Loucy (cell line): ENCODE measurements around the gene CERS4.
"Not testable (repeated sequence)": the region's sequence is repeated elsewhere in the genome, so short reads cannot be mapped to it uniquely, and the experiment has no call there.

Experiments
- H2AFZ ChIP-seq: fragments of 200-600 bp; sonication (generic); 2 replicates; pipeline ENCODE4 v1.6.0; 2016; ENCODE audit warnings: antibody characterized with exemption, mild to moderate bottlenecking, low read length, moderate library complexity
- H3F3A ChIP-seq: fragments of 200-600 bp; 2 replicates; pipeline ENCODE4 v1.6.0; 2016; ENCODE audit warnings: antibody characterized with exemption, low read depth, mild to moderate bottlenecking
- H3K27me3 ChIP-seq: fragments of 200-600 bp; sonication (generic); 2 replicates; pipeline ENCODE4 v1.6.1; 2014; ENCODE audit warnings: low read length, mild to moderate bottlenecking; ENCODE audit not compliant: insufficient read depth, poor library complexity, severe bottlenecking
- H3K36me3 ChIP-seq: fragments of 200-600 bp; sonication (generic); 2 replicates; pipeline ENCODE4 v1.6.1; 2016; ENCODE audit warnings: low read length; ENCODE audit not compliant: insufficient read depth
- H3K4me1 ChIP-seq: fragments of 200-600 bp; sonication (generic); 2 replicates; pipeline ENCODE4 v1.5.1; 2014; ENCODE audit warnings: low read length, mild to moderate bottlenecking; ENCODE audit not compliant: insufficient read depth, poor library complexity, severe bottlenecking
- H3K4me2 ChIP-seq: fragments of 200-600 bp; sonication (generic); 2 replicates; pipeline ENCODE4 v1.6.0; 2014; ENCODE audit warnings: antibody characterized with exemption, low read length, low read depth, mild to moderate bottlenecking; ENCODE audit not compliant: poor library complexity, severe bottlenecking
- H3K4me3 ChIP-seq: fragments of 200-600 bp; sonication (generic); 2 replicates; pipeline ENCODE4 v1.5.1; 2014; ENCODE audit warnings: low read length, mild to moderate bottlenecking, mixed read lengths; ENCODE audit not compliant: poor library complexity, severe bottlenecking
- H3K79me2 ChIP-seq: fragments of 200-600 bp; sonication (generic); 2 replicates; pipeline ENCODE4 v1.6.1; 2014; ENCODE audit warnings: low read length; ENCODE audit not compliant: insufficient read depth
- H3K9ac ChIP-seq: fragments of 200-600 bp; sonication (generic); 2 replicates; pipeline ENCODE4 v1.6.0; 2014; ENCODE audit warnings: mild to moderate bottlenecking, low read depth, low read length, moderate library complexity; ENCODE audit not compliant: poor library complexity, severe bottlenecking
- H3K9me2 ChIP-seq: fragments of 200-600 bp; sonication (generic); replicated peaks from 2 replicates; pipeline ENCODE4 v1.6.1; 2016; ENCODE audit warnings: low read depth, low read length, mixed read lengths
- H3K9me3 ChIP-seq: fragments of 200-600 bp; sonication (generic); 2 replicates; pipeline ENCODE4 v1.6.1; 2014; ENCODE audit warnings: mild to moderate bottlenecking, antibody characterized with exemption, low read length, low read depth; ENCODE audit not compliant: insufficient read depth
- H4K20me1 ChIP-seq: fragments of 200-600 bp; sonication (generic); 2 replicates; pipeline ENCODE4 v1.6.0; 2014; ENCODE audit warnings: antibody characterized with exemption, low read length, mild to moderate bottlenecking; ENCODE audit not compliant: insufficient read depth, poor library complexity, severe bottlenecking
- CTCF ChIP-seq: fragments of 200-600 bp; sonication (generic); conservative IDR thresholded peaks from 2 replicates; pipeline ENCODE4 v1.5.1; 2014; ENCODE audit warnings: mild to moderate bottlenecking, antibody characterized with exemption, low read length
- EZH2phosphoT487 ChIP-seq: fragments of 200-600 bp; IDR thresholded peaks from 2 replicates; pipeline ENCODE4 v1.6.1; 2018; ENCODE audit warnings: antibody characterized with exemption, mild to moderate bottlenecking, moderate library complexity, borderline replicate concordance

CERS4 gene

GRCh38 chr19:8244442-8244841 is 35.3 kb downstream of the CERS4 start:
- H2AFZ ChIP-seq: no peak overlapping the region
- peaks cover 35% of the 10 kb centered on the region for H3K4me1 ChIP-seq
- no peaks in the 10 kb centered on the region for H3K9me3 ChIP-seq
- no peaks in the 10 kb centered on the region for H3K36me3 ChIP-seq
- H3K79me2 ChIP-seq: peaks cover 5% of the 10 kb centered on the region; the same call in 1 of the 2 replicates
- no peak overlapping the region for H3K4me2 ChIP-seq
- no peak overlapping the region for H3K9ac ChIP-seq
- no peaks in the 10 kb centered on the region for H3K9me2 ChIP-seq
- H4K20me1 ChIP-seq: no peaks in the 10 kb centered on the region
- no peaks in the 10 kb centered on the region for H3K27me3 ChIP-seq
- H3K4me3 ChIP-seq: no peak overlapping the region
- TF ChIP-seq CTCF (peak; percentile 44), EZH2phosphoT487 (no peak)
- no peaks in the 10 kb centered on the region for H3F3A ChIP-seq

GRCh38 chr19:8245869-8246835 is 37.0 kb downstream of the CERS4 start:
- Histone ChIP-seq H3K9ac (no peak overlapping the region), H3K36me3 (no peaks in the 10 kb centered on the region; the same call in 1 of the 2 replicates), H3K4me3 (no peak overlapping the region), H2AFZ (no peak overlapping the region), H3K9me2 (no peaks in the 10 kb centered on the region), H3K4me1 (peaks cover 21% of the 10 kb centered on the region), H3F3A (no peaks in the 10 kb centered on the region), H4K20me1 (no peaks in the 10 kb centered on the region), H3K79me2 (peaks cover 4% of the 10 kb centered on the region; the same call in 1 of the 2 replicates), H3K9me3 (no peaks in the 10 kb centered on the region), H3K4me2 (no peak overlapping the region), H3K27me3 (no peaks in the 10 kb centered on the region)
- no peak for TF ChIP-seq EZH2phosphoT487
- TF ChIP-seq CTCF: no peak

GRCh38 chr19:8247129-8247890 is 38.1 kb downstream of the CERS4 start:
- H3K9me3 ChIP-seq, H3F3A ChIP-seq, H3K79me2 ChIP-seq, H2AFZ ChIP-seq, H3K9ac ChIP-seq, H3K9me2 ChIP-seq, H4K20me1 ChIP-seq, H3K36me3 ChIP-seq, H3K27me3 ChIP-seq, H3K4me1 ChIP-seq, H3K4me2 ChIP-seq, H3K4me3 ChIP-seq: not testable (repeated sequence)
